Right lobe of liver (tissue), 6 donors: ENCODE measurements around the gene VDR. TPM values are rescaled to one million over a fixed set of nuclear protein-coding genes. Genes with fewer than 3 reads are reported as not detected.

Experiments
- ATAC-seq, 4 donors: fragments of 200-7000 bp; cut with Tn5 transposase; one replicate each; pipeline ENCODE4 v1.9.1; 2020; ENCODE audit warnings: mild to moderate bottlenecking in 4 of 4, moderate library complexity in 4 of 4
- DNase-seq, 3 donors: peaks; one replicate each; pipeline ENCODE4 v3.0.0-alpha.2; 2020
- H3K27ac ChIP-seq, 3 donors: fragments of 200-600 bp; one replicate each; pipeline ENCODE4 v1.8.0; 2022
- H3K27me3 ChIP-seq, 2 donors: fragments of 200-600 bp; one replicate each; pipeline ENCODE4 v1.8.0; 2022
- H3K36me3 ChIP-seq, 4 donors: fragments of 200-600 bp; sonication (generic) in 1 of 4; one replicate each; pipeline versions ENCODE4 v1.5.1 to v1.8.0; 2017 to 2022; ENCODE audit warnings: control low read depth in 1 of 4
- H3K4me1 ChIP-seq, 4 donors: fragments of 200-600 bp; sonication (generic) in 1 of 4; one replicate each; pipeline versions ENCODE4 v1.5.1 to v1.8.0; 2017 to 2022; ENCODE audit warnings: control low read depth in 1 of 4
- H3K4me3 ChIP-seq, 3 donors: fragments of 200-600 bp; one replicate each; pipeline ENCODE4 v1.8.0; 2022
- H3K9me3 ChIP-seq, 4 donors: fragments of 200-600 bp; sonication (generic) in 1 of 4; one replicate each; pipeline versions ENCODE4 v1.5.1 to v1.8.0; 2017 to 2022; ENCODE audit warnings: control low read depth in 1 of 4
- CTCF ChIP-seq, 4 donors: fragments of 200-600 bp in 3 of 4; fragments of 450-650 bp in 1 of 4; IDR thresholded peaks; one replicate each; pipeline versions ENCODE4 v1.5.1 to v1.8.0; 2016 to 2022; ENCODE audit warnings: antibody characterized with exemption in 4 of 4, mild to moderate bottlenecking in 2 of 4
- POLR2A ChIP-seq: fragments of 450-650 bp; IDR thresholded peaks from one replicate; pipeline ENCODE4 v1.6.1; 2017; ENCODE audit warnings: antibody characterized with exemption, mild to moderate bottlenecking
- WGBS: methylation state at CpG from one replicate; pipeline ENCODE4 v1.1.6; 2018; ENCODE audit warnings: low coverage, low lambda C conversion rate; ENCODE audit not compliant: insufficient coverage; ENCODE audit errors: missing lambda C conversion rate; 5-methylcytosine and 5-hydroxymethylcytosine counted together
- intact Hi-C, 2 donors: fragments of 100-400 bp; cut with DNase I; formaldehyde crosslinking; loops; one replicate each; pipeline versions ENCODE4 v1.11.2 to v1.14.1; 2022
- total RNA-seq, 6 experiments: library from RNA; depleted of rRNA in 2 of 6; stranded (reverse); fragments of >200 nt in 2 of 6; fragmentation: NEBNext Ultra II Directional in 3 of 6; extraction: Animal tissue kit (Norgen Biotek cat#: 25700) in 3 of 6; gene quantifications; one replicate each; pipeline versions ENCODE4 v1.1.0 to v1.2.4, GENCODE V29; 2016 to 2023
- donor health status: DM: no; HTN: yes; CAD: no.
- donor health status: DM: no; HTN: no; CAD: no.
- donor health status: DM: no; HTN: no; CAD: no.
- donor health status: DM: no; HTN: yes; CAD: no.
- donor health status: DM: no; HTN: yes; CAD: no.

The VDR gene
- total RNA-seq, 6 experiments from 2014 or later = 0.18 to 1.2 (median 0.39) TPM

GRCh38 chr12:47814539-47815170 is 90.1 kb downstream of the VDR start:
- WGBS = 40% methylated on average over 1 of the region's 3 CpGs
- Histone ChIP-seq H3K4me1 (peaks cover 0 to 17% (median 0%) of the 10 kb centered on the region in 4 donors), H3K36me3 (no peaks in the 10 kb centered on the region), H3K27ac (peak overlapping the region in 2 of 3 donors; percentile 54 to 89), H3K9me3 (no peaks in the 10 kb centered on the region), H3K4me3 (no peak overlapping the region), H3K27me3 (no peaks in the 10 kb centered on the region)
- TF ChIP-seq POLR2A (no peak), CTCF (IDR thresholded peaks at IDR 0.05) (no peak)
- intact Hi-C loops = no loop called here
- DNase-seq (no peak), ATAC-seq (no peak)

- Histone ChIP-seq H3K4me1 (peaks cover 0 to 21% (median 0%) of the 10 kb centered on the region in 4 donors), H3K36me3 (no peaks in the 10 kb centered on the region), H3K27me3 (no peaks in the 10 kb centered on the region), H3K9me3 (no peaks in the 10 kb centered on the region), H3K27ac (peak overlapping the region; percentile 54 to 89 (median 58)), H3K4me3 (peak overlapping the region in 1 of 3 donors; percentile 36)
- TF ChIP-seq CTCF (IDR thresholded peaks at IDR 0.05) (no peak), POLR2A (no peak)
- WGBS = 36% methylated on average over 4 of the region's 9 CpGs
- intact Hi-C loops = no loop called here
- ATAC-seq = peak; percentile 20 to 38 (median 28)
- peak in 1 of 3 donors; percentile 55 for DNase-seq
Measured at GRCh38 chr12:47813511-47814196, 91.1 kb downstream of the VDR start.

GRCh38 chr12:47812797-47813510 is 91.8 kb downstream of the VDR start:
- WGBS = 17% methylated on average over 16 of the region's 37 CpGs
- peak overlapping the region in 1 of 3 donors; percentile 36 for H3K4me3 ChIP-seq
- peaks cover 0 to 21% (median 0%) of the 10 kb centered on the region in 4 donors for H3K4me1 ChIP-seq
- peak overlapping the region; percentile 54 to 89 (median 58) for H3K27ac ChIP-seq
- no peaks in the 10 kb centered on the region for H3K27me3 ChIP-seq
- ATAC-seq (peak; percentile 63 to 75 (median 70)), DNase-seq (peak; percentile 72 to 85 (median 79))
- H3K9me3 ChIP-seq = no peaks in the 10 kb centered on the region
- no peak for TF ChIP-seq POLR2A
- TF ChIP-seq CTCF (IDR thresholded peaks at IDR 0.05) = no peak
- intact Hi-C loops = no loop called here
- no peaks in the 10 kb centered on the region for H3K36me3 ChIP-seq

GRCh38 chr12:47811581-47812484 is 93.0 kb downstream of the VDR start:
- ATAC-seq = peak in 1 of 4 donors; percentile 8

More at GRCh38 chr12:47811581-47812484, 93.0 kb downstream of the VDR start:
- H3K36me3 ChIP-seq = no peaks in the 10 kb centered on the region
- peak overlapping the region; percentile 54 to 89 (median 58) for H3K27ac ChIP-seq
- H3K4me3 ChIP-seq = no peak overlapping the region
- TF ChIP-seq CTCF (IDR thresholded peaks at IDR 0.05) (no peak), POLR2A (no peak)
- peaks cover 0 to 21% (median 0%) of the 10 kb centered on the region in 4 donors for H3K4me1 ChIP-seq
- H3K9me3 ChIP-seq = no peaks in the 10 kb centered on the region
- DNase-seq = no peak
- no peaks in the 10 kb centered on the region for H3K27me3 ChIP-seq
- intact Hi-C loops = no loop called here
- WGBS = 59% methylated on average over 13 of the region's 14 CpGs
